Ectodermal cell (in vitro differentiated cells): ENCODE data around the gene DST.

Source experiments
- H3K27ac ChIP-seq: 2 replicates; pipeline ENCODE4 v1.7.0; 2013; ENCODE audit warnings: mild to moderate bottlenecking, low read depth, low read length; ENCODE audit not compliant: insufficient read depth, poor library complexity, severe bottlenecking
- H3K27me3 ChIP-seq: 2 replicates; pipeline ENCODE4 v1.7.0; 2013; ENCODE audit warnings: mild to moderate bottlenecking, low read length; ENCODE audit not compliant: insufficient read depth, control insufficient read depth, poor library complexity, severe bottlenecking
- H3K36me3 ChIP-seq: one replicate; pipeline ENCODE4 v1.7.0; 2013; ENCODE audit warnings: low read length; ENCODE audit not compliant: control insufficient read depth, insufficient read depth
- H3K4me1 ChIP-seq: one replicate; pipeline ENCODE4 v1.7.0; 2013; ENCODE audit warnings: low read length; ENCODE audit not compliant: control insufficient read depth, insufficient read depth
- H3K4me3 ChIP-seq: 2 replicates; pipeline ENCODE4 v1.7.0; 2013; ENCODE audit warnings: low read depth, low read length, control low read depth; ENCODE audit not compliant: insufficient read depth
- H3K9me3 ChIP-seq: 2 replicates; pipeline ENCODE4 v1.7.0; 2013; ENCODE audit warnings: mild to moderate bottlenecking, low read length, moderate library complexity; ENCODE audit not compliant: control insufficient read depth
- WGBS, 2 experiments: methylation state at CpG; one replicate each; pipeline ENCODE4 v1.1.7; 2013; ENCODE audit warnings: missing lambda C conversion rate in 2 of 2; 5-methylcytosine and 5-hydroxymethylcytosine counted together

DST gene

DNA sequence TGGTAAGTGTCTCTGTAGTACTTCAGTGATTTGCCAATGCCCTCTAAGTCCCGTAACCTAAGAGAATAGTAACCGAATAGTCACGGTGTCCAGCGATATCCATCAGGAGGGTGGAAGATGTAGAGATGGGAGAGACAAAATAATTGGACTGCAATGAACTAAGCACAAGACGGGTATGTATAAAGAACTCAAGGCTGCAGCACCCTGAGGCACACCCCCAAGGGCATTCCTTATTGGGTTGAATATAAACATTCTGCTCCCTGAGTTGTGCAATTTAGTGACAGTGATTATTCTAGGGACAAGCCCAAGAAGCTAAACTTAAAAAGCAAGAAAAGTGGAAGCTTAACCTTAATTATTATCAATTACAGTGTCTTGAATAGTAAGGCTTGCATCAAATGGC lies 14.6 kb downstream of the DST start:
- Histone ChIP-seq H3K27ac (no peak overlapping the region), H3K9me3 (no peaks in the 10 kb centered on the region), H3K36me3 (peaks cover 21% of the 10 kb centered on the region), H3K4me3 (no peak overlapping the region), H3K27me3 (no peaks in the 10 kb centered on the region), H3K4me1 (no peaks in the 10 kb centered on the region)
- WGBS, 2 experiments, result 96 to 97% methylated on average over 5 of the region's 5 CpGs

DNA sequence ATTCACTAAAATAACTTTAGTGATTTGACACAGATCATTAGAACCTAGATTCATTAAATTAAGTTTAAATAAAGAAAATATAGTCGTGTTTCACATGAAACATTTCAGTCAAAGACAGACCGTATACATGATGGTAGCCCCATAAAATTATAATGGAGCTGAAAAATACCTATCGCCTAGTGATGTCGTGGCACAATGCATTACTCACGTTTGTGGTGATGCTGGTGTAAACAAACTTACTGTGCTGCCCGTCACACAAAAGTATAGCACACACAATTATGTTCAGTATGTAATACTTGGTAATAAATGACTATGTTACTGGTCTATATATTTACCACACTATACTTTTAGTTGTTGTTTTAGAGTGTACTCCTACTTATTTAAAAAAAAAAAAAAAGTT lies 17.3 kb downstream of the DST start:
- no peaks in the 10 kb centered on the region for H3K27me3 ChIP-seq
- H3K9me3 ChIP-seq, result no peaks in the 10 kb centered on the region
- WGBS, 2 experiments, result 97% methylated on average over 5 to 6 of the region's 6 CpGs
- H3K4me3 ChIP-seq, result no peak overlapping the region
- H3K27ac ChIP-seq, result no peak overlapping the region
- peaks cover 18% of the 10 kb centered on the region for H3K36me3 ChIP-seq
- no peaks in the 10 kb centered on the region for H3K4me1 ChIP-seq

DNA sequence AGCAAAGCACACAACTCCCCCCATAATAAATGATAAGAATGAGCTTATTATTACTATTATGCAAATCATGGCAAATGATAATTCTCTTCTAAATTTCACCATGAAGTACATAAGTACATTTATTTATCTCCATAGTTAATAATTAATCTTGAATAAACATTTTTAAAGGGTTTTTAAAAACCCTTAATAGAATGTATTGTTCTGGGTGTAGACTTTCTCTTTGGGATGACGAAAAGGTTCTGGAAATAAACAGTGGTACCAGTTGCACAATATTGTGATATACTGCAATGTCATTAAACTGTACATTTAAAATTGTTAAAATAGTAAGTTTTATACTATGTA lies 18.0 kb downstream of the DST start:
- Histone ChIP-seq H3K27ac (no peak overlapping the region), H3K4me3 (no peak overlapping the region), H3K9me3 (no peaks in the 10 kb centered on the region), H3K27me3 (no peaks in the 10 kb centered on the region), H3K4me1 (no peaks in the 10 kb centered on the region), H3K36me3 (peaks cover 24% of the 10 kb centered on the region)
- WGBS, 2 experiments, result no CpG with 5 or more reads among the region's 1 CpG

DNA sequence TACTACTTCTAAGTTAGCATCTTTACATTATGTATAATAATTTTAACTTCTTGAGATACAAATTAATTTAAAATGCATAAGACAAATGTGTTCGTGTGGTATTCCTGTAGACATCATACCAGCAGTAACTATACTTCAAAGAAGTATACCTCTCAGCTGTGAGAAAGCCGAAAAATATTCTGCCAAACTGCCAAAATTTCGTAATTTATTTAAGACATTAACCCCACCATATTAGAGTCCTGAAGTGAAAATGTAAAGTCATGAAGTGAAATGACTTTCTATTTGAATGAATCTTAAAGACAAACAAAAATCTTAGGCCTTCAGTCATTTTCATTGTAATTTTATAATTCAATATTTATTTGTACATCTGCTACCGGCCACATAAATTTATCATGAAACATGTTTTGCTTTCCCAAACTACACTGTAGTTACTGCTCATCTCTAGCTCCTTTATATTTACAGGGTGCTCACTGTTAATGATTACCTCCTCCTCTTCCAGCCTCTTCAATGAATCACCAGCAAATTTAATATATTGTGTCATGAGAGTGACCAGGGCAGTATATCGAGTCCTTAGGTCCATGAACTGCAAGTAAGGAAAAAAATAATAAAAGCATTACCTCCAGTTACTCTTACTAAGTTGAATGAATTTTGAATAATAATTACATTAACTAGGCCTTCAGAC lies 18.5 kb downstream of the DST start:
- Histone ChIP-seq H3K27ac (no peak overlapping the region), H3K4me1 (no peaks in the 10 kb centered on the region), H3K27me3 (no peaks in the 10 kb centered on the region), H3K9me3 (no peaks in the 10 kb centered on the region), H3K36me3 (peaks cover 24% of the 10 kb centered on the region), H3K4me3 (no peak overlapping the region)
- 96 to 100% methylated on average over 3 to 5 of the region's 5 CpGs for WGBS, 2 experiments

DNA sequence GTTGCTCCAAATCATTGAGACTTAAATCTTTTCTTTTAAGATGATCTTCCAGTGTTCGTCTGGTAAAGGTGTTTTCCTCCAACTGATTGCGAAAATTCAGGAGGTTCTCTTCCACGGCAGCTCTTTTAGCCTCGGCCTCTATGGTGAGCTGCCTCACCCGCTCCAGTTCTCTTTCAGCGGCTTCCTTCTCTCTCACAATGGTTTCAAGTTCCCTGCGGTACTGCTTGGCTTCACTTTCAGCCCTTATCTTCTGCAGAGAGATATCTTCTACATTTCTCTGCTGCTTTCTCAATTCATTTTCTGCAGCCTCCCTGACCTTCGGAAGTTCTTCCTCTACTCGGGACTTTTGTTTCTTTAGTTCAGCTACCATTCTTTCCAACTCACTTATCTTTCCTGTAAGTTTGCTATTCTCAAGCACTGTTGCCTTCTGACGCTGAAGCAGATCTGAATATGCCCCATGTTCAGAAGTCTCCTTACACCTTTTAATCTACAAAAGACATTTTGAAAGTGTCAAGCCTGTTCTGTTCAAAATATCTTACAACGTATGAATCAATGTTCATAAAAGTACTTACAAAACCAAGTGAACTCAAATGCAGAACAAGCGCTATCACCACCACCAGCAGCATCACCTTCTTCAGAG lies 22.3 kb downstream of the DST start:
- peaks cover 27% of the 10 kb centered on the region for H3K36me3 ChIP-seq
- H3K4me1 ChIP-seq, result no peaks in the 10 kb centered on the region
- H3K27ac ChIP-seq, result no peak overlapping the region
- no peaks in the 10 kb centered on the region for H3K27me3 ChIP-seq
- WGBS, 2 experiments, result 93 to 96% methylated on average over 12 of the region's 12 CpGs
- no peaks in the 10 kb centered on the region for H3K9me3 ChIP-seq
- no peak overlapping the region for H3K4me3 ChIP-seq

DNA sequence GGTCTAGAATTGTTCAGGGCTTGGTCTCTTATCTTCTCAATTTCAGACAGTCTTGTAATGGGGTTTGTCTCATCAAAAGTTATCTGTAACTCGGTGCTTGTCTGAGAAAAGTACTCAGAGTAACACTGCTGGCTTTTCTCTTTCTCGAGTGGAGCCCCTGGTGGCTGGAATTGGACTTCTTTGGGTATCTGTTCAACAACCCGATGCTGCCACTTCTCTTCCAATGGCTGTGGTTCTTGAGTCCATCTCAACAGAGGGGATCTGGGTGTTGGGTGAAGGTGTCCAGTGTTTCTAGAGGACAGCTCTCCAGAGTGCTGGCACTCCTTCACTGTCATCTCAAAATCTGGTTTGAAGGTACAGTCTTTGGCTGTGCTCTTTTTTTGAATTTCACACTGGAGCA lies 24.6 kb downstream of the DST start:
- peaks cover 17% of the 10 kb centered on the region for H3K36me3 ChIP-seq
- H3K4me1 ChIP-seq, result no peaks in the 10 kb centered on the region
- WGBS, 2 experiments, result 96 to 97% methylated on average over 3 of the region's 3 CpGs
- H3K27ac ChIP-seq, result no peak overlapping the region
- no peaks in the 10 kb centered on the region for H3K9me3 ChIP-seq
- H3K4me3 ChIP-seq, result no peak overlapping the region
- no peaks in the 10 kb centered on the region for H3K27me3 ChIP-seq

DNA sequence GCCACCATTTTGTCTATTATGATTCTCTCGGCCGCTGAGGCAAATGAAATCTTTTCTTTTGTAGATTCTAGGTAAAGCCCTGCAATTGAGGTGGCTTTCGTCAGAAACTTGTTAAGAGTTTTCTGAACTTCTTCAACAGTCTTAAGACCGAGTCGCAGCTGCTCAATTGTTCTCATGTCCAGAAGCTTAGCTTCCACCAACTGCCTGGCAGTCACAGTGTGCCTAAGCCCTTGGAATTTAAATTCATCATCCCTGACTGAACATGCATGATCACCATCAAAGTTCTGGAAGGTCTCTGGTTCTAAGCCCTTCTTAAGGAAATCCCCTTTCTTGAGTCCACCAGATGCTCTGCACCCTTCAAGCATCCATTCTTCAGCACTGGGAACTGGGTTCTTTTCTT lies 25.7 kb downstream of the DST start:
- WGBS, 2 experiments, result 88 to 93% methylated on average over 5 of the region's 5 CpGs
- peaks cover 17% of the 10 kb centered on the region for H3K36me3 ChIP-seq
- no peaks in the 10 kb centered on the region for H3K4me1 ChIP-seq
- H3K27ac ChIP-seq, result no peak overlapping the region
- no peaks in the 10 kb centered on the region for H3K27me3 ChIP-seq
- H3K9me3 ChIP-seq, result no peaks in the 10 kb centered on the region
- H3K4me3 ChIP-seq, result no peak overlapping the region

DNA sequence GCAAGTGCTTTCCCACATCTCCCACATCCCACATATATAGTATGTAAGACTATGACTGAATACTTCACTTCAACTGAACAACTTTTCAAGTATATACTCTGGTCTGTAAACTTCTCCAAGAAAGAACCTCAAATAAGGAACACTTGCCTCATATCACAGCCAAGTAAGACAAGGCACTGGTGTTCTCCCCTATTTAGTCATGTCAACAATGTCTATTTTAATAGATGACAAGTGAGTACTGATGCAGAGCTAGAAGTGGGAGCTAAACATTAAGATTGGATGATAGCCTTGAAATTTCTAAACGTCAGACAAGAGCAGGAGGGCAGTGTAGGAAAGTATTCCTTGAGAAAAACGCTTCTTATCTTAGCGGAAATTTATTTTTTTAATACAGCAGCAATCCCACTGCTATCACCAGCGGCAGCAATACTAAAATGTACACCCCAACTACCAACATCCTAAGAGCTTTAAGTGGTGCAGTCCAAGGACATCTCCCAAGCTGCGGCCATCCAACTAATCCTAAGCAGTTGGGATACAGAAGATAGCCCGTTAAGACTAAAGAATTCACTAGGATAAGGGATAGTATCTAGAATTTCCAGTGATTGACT lies 29.3 kb downstream of the DST start:
- Histone ChIP-seq H3K27ac (no peak overlapping the region), H3K36me3 (peaks cover under 1% of the 10 kb centered on the region), H3K9me3 (no peaks in the 10 kb centered on the region), H3K4me3 (no peak overlapping the region), H3K27me3 (no peaks in the 10 kb centered on the region), H3K4me1 (no peaks in the 10 kb centered on the region)
- 96 to 97% methylated on average over 6 of the region's 6 CpGs for WGBS, 2 experiments

DNA sequence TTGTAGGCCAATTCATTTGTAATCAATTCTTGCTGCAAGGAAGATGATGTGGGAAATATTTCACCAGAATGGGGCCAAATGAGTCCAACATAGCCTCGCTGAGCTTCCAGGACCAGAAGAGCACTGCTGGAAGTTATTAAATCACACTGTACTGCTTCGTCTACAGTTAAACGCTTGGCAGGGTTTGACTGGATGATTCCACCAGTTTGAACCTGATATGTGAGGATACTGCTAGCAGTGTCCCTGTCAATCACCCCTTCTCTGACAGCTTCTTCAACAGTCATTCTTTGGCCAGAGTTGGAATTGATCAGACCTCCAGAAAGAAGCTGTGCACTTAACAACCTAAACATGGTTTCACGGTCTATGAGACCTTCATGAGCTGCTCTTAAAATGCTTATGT lies 34.4 kb downstream of the DST start:
- H3K27ac ChIP-seq, result no peak overlapping the region
- H3K4me3 ChIP-seq, result no peak overlapping the region
- no peaks in the 10 kb centered on the region for H3K27me3 ChIP-seq
- no peaks in the 10 kb centered on the region for H3K36me3 ChIP-seq
- WGBS, 2 experiments, result 93 to 94% methylated on average over 4 of the region's 4 CpGs
- H3K9me3 ChIP-seq, result no peaks in the 10 kb centered on the region
- no peaks in the 10 kb centered on the region for H3K4me1 ChIP-seq

DNA sequence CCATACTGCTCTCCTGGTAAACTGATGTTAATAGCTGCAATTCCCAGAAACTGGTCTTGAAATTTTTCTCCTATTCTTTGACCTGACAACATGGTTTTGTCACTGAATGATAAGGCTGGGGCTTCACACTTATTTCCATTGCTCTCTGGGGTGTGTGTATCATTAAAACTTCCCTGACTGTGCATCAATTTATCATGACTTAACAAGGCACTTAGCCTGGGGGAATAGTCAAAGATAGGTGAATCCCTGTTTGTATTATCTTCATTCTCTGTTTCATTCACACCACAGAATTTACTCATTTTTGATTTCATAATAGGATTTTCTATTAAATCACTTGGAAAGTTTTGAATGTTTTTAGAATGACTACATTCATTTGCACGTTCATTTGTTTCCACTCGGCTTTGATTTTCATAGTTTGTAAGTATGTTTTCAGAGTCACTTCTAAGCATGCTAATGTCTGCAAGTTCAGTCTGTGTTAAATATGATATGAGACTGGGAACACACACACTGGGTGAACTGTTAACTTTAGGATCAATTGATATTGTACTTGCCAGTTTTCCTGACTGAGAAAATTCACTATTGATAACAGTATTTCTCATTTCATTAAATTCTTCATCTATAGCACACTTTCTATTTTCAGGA lies 35.5 kb downstream of the DST start:
- Histone ChIP-seq H3K9me3 (no peaks in the 10 kb centered on the region), H3K36me3 (peaks cover 1% of the 10 kb centered on the region), H3K27me3 (no peaks in the 10 kb centered on the region), H3K27ac (no peak overlapping the region), H3K4me1 (no peaks in the 10 kb centered on the region), H3K4me3 (no peak overlapping the region)
- WGBS, 2 experiments, result 97 to 100% methylated on average over 2 of the region's 2 CpGs
